Astrocyte (in vitro differentiated cells and primary cell): ENCODE results near the gene DSCAM.

Experiments
- CTCF ChIP-seq: IDR thresholded peaks from 2 replicates; pipeline ENCODE4 v1.5.1; 2011; ENCODE audit warnings: low read depth, mild to moderate bottlenecking, inconsistent platforms, low read length, moderate library complexity; ENCODE audit not compliant: insufficient read depth
- EZH2 ChIP-seq: IDR thresholded peaks from 2 replicates; pipeline ENCODE4 v1.6.1; 2012; ENCODE audit warnings: mild to moderate bottlenecking, low read length, inconsistent platforms; ENCODE audit not compliant: insufficient read depth

GRCh38 chr21:40067751-40068150 lies 779.2 kb downstream of the DSCAM start:
- no peak for TF ChIP-seq CTCF
- TF ChIP-seq EZH2 = no peak
